ENCODE measurements around the gene SPOCK1.

Gene SPOCK1

GRCh38 chr5:137465930-137466329 lies 33.2 kb downstream of the SPOCK1 start:
- H3K27me3 ChIP-seq: no peaks in the 10 kb centered on the region
- H3K36me3 ChIP-seq: no peaks in the 10 kb centered on the region
- no peak overlapping the region for H3K4me3 ChIP-seq (ENCODE audit: low read depth in 1 of 2, low read length in 1 of 2)
- no peak for TF ChIP-seq CTCF (IDR thresholded peaks at IDR 0.05)
- no peaks in the 10 kb centered on the region for H3K4me1 ChIP-seq (ENCODE audit: control insufficient read depth in 1 of 2, insufficient read depth in 1 of 2, low read depth in 1 of 2, low read length in 1 of 2)
- H3K9me3 ChIP-seq: no peaks in the 10 kb centered on the region
- H3K27ac ChIP-seq: no peak overlapping the region

GRCh38 chr5:137462816-137463520 lies 36.2 kb downstream of the SPOCK1 start:
- Histone ChIP-seq H3K27me3 (no peaks in the 10 kb centered on the region), H3K36me3 (no peaks in the 10 kb centered on the region), H3K9me3 (no peaks in the 10 kb centered on the region), H3K4me1 (ENCODE audit: control insufficient read depth in 1 of 2, insufficient read depth in 1 of 2, low read depth in 1 of 2, low read length in 1 of 2) (no peaks in the 10 kb centered on the region), H3K4me3 (ENCODE audit: low read depth in 1 of 2, low read length in 1 of 2) (no peak overlapping the region), H3K27ac (no peak overlapping the region)
- TF ChIP-seq CTCF (IDR thresholded peaks at IDR 0.05): no peak

GRCh38 chr5:137462265-137462590 lies 36.9 kb downstream of the SPOCK1 start:
- no peaks in the 10 kb centered on the region for H3K36me3 ChIP-seq
- no peak for TF ChIP-seq CTCF (IDR thresholded peaks at IDR 0.05)
- no peak overlapping the region for H3K27ac ChIP-seq
- no peaks in the 10 kb centered on the region for H3K9me3 ChIP-seq
- H3K4me1 ChIP-seq (ENCODE audit: control insufficient read depth in 1 of 2, insufficient read depth in 1 of 2, low read depth in 1 of 2, low read length in 1 of 2): no peaks in the 10 kb centered on the region
- H3K4me3 ChIP-seq (ENCODE audit: low read depth in 1 of 2, low read length in 1 of 2): no peak overlapping the region
- no peaks in the 10 kb centered on the region for H3K27me3 ChIP-seq

- no peak for TF ChIP-seq CTCF (IDR thresholded peaks at IDR 0.05)
- H3K4me3 ChIP-seq (ENCODE audit: low read depth in 1 of 2, low read length in 1 of 2): no peak overlapping the region
- H3K4me1 ChIP-seq (ENCODE audit: control insufficient read depth in 1 of 2, insufficient read depth in 1 of 2, low read depth in 1 of 2, low read length in 1 of 2): no peaks in the 10 kb centered on the region
- H3K9me3 ChIP-seq: no peaks in the 10 kb centered on the region
- no peaks in the 10 kb centered on the region for H3K36me3 ChIP-seq
- H3K27me3 ChIP-seq: no peaks in the 10 kb centered on the region
- no peak overlapping the region for H3K27ac ChIP-seq
These were observed 37.5 kb downstream of the SPOCK1 start for GRCh38 chr5:137461391-137462264.

- Histone ChIP-seq H3K36me3 (no peaks in the 10 kb centered on the region), H3K27me3 (no peaks in the 10 kb centered on the region), H3K4me1 (ENCODE audit: control insufficient read depth in 1 of 2, insufficient read depth in 1 of 2, low read depth in 1 of 2, low read length in 1 of 2) (no peaks in the 10 kb centered on the region), H3K9me3 (no peaks in the 10 kb centered on the region), H3K27ac (no peak overlapping the region), H3K4me3 (ENCODE audit: low read depth in 1 of 2, low read length in 1 of 2) (no peak overlapping the region)
- no peak for TF ChIP-seq CTCF (IDR thresholded peaks at IDR 0.05)
These were observed 44.5 kb downstream of the SPOCK1 start for GRCh38 chr5:137454671-137455070.
